Lung (tissue), 16 donors: ENCODE data around the gene POSTN. TPM values are rescaled to one million over a fixed set of nuclear protein-coding genes. Genes with fewer than 3 reads are reported as not detected.

Experiments used
- ATAC-seq: fragments of 200-7000 bp; cut with Tn5 transposase; one replicate; pipeline ENCODE4 v1.9.1; 2020; ENCODE audit warnings: moderate number of reproducible peaks; ENCODE audit not compliant: insufficient read depth, low FRiP score
- DNase-seq, 3 donors: peaks; one replicate each; pipeline ENCODE4 v3.0.0-alpha.2; 2013 to 2017
- H3K27ac ChIP-seq, 2 donors: one replicate each; pipeline ENCODE4 v1.5.1; 2013; ENCODE audit warnings: mild to moderate bottlenecking in 2 of 2, moderate library complexity in 2 of 2, control low read depth in 1 of 2, inconsistent platforms in 1 of 2, low read depth in 1 of 2, low read length in 1 of 2
- H3K27me3 ChIP-seq, 3 donors: one replicate each; pipeline ENCODE4 v1.5.1; 2013; ENCODE audit warnings: low read length in 2 of 3; ENCODE audit not compliant: control insufficient read depth in 3 of 3, insufficient read depth in 3 of 3
- H3K36me3 ChIP-seq, 4 donors: one replicate each; pipeline ENCODE4 v1.5.1; 2013; ENCODE audit warnings: low read length in 4 of 4, mild to moderate bottlenecking in 1 of 4, moderate library complexity in 1 of 4; ENCODE audit not compliant: control insufficient read depth in 4 of 4, insufficient read depth in 4 of 4
- H3K4me1 ChIP-seq, 5 donors: one replicate each; pipeline ENCODE4 v1.5.1; 2013; ENCODE audit warnings: low read length in 5 of 5, mild to moderate bottlenecking in 2 of 5, moderate library complexity in 1 of 5; ENCODE audit not compliant: control insufficient read depth in 5 of 5, insufficient read depth in 5 of 5
- H3K4me3 ChIP-seq: one replicate; pipeline ENCODE4 v1.5.1; 2013; ENCODE audit warnings: mild to moderate bottlenecking, control low read depth, moderate library complexity
- H3K9ac ChIP-seq, 2 donors: one replicate each; pipeline ENCODE4 v1.5.1; 2013; ENCODE audit warnings: low read length in 2 of 2, control low read depth in 1 of 2; ENCODE audit not compliant: insufficient read depth in 1 of 2
- H3K9me3 ChIP-seq, 4 donors: one replicate each; pipeline ENCODE4 v1.5.1; 2013; ENCODE audit warnings: low read length in 3 of 4, mild to moderate bottlenecking in 1 of 4, moderate library complexity in 1 of 4; ENCODE audit not compliant: control insufficient read depth in 4 of 4, insufficient read depth in 3 of 4
- WGBS, 2 donors: extraction: QIAGEN DNeasy Blood & Tissue Kit; methylation state at CpG; one replicate each; pipeline ENCODE4 v1.1.7; 2013; 5-methylcytosine and 5-hydroxymethylcytosine counted together
- long read RNA-seq, 5 donors: transcript quantifications; one replicate each; lab custom pipeline, GENCODE V29; 2026
- polyA plus RNA-seq, 2 donors: library from polyadenylated mRNA; stranded (reverse); fragments of 200-250 nt; gene quantifications; one replicate each; pipeline ENCODE4 v1.2.1, GENCODE V29; 2013
- total RNA-seq, 2 donors: library from RNA; depleted of rRNA in 1 of 2; stranded (reverse); fragments of >200 nt in 1 of 2; gene quantifications; one replicate each; pipeline ENCODE4 v1.2.1, GENCODE V29; 2014 to 2021
- TF ChIP-seq, protein P1 (sequence below): IDR thresholded peaks from 2 replicates; pipeline ENCODE4 v1.5.1; 2012; ENCODE audit warnings: mild to moderate bottlenecking; ENCODE audit errors: control extremely low read depth, extremely low read depth
- donor health status: control.
- donor health status: control.
- donor health status: Bipolar disorder and iron deficiency.
- donor health status: healthy.
- donor health status: DM: yes; HTN: yes; CAD: no.

Gene POSTN, protein sequence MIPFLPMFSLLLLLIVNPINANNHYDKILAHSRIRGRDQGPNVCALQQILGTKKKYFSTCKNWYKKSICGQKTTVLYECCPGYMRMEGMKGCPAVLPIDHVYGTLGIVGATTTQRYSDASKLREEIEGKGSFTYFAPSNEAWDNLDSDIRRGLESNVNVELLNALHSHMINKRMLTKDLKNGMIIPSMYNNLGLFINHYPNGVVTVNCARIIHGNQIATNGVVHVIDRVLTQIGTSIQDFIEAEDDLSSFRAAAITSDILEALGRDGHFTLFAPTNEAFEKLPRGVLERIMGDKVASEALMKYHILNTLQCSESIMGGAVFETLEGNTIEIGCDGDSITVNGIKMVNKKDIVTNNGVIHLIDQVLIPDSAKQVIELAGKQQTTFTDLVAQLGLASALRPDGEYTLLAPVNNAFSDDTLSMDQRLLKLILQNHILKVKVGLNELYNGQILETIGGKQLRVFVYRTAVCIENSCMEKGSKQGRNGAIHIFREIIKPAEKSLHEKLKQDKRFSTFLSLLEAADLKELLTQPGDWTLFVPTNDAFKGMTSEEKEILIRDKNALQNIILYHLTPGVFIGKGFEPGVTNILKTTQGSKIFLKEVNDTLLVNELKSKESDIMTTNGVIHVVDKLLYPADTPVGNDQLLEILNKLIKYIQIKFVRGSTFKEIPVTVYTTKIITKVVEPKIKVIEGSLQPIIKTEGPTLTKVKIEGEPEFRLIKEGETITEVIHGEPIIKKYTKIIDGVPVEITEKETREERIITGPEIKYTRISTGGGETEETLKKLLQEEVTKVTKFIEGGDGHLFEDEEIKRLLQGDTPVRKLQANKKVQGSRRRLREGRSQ
- total RNA-seq (100 to 1,000 TPM in 1 of 2 donors, 10 to 100 TPM in 1; 30.6 to 280 TPM), polyA plus RNA-seq (10 to 100 TPM in 1 of 2 donors, 1 to 10 TPM in 1; 9.3 to 12.8 TPM)
- long read RNA-seq, donor 1, transcript POSTN-203 (23 exons, 3,373 nt) = major isoform, 41 of 179 reads
- long read RNA-seq, donor 1, transcript POSTN-202 (22 exons, 3,196 nt) = minor isoform, 14 of 179 reads
- long read RNA-seq, donor 1, transcript POSTN-209 (21 exons, 3,214 nt) = minor isoform, 5 of 179 reads
- long read RNA-seq, donor 1, transcript POSTN-207 (2 exons, 1,159 nt) = minor isoform, 15 of 179 reads
- long read RNA-seq, donor 1, partial matches to known transcripts = 88 of 179 reads
- long read RNA-seq, donor 1, other reads (novel, unspliced or antisense) = 6 of 179 reads
- long read RNA-seq, donor 2, partial matches to known transcripts = 7 of 21 reads
- long read RNA-seq, donor 2, other reads (novel, unspliced or antisense) = 0 of 21 reads
- long read RNA-seq, donor 3, transcript POSTN-207 (2 exons, 1,159 nt) = major isoform, 5 of 54 reads
- long read RNA-seq, donor 3, transcript POSTN-202 (22 exons, 3,196 nt) = major isoform, 5 of 54 reads
- long read RNA-seq, donor 3, partial matches to known transcripts = 34 of 54 reads
- long read RNA-seq, donor 3, other reads (novel, unspliced or antisense) = 0 of 54 reads
- long read RNA-seq, donor 4, partial matches to known transcripts = 19 of 24 reads
- long read RNA-seq, donor 4, other reads (novel, unspliced or antisense) = 0 of 24 reads
- long read RNA-seq, donor 5, transcript POSTN-202 (22 exons, 3,196 nt) = minor isoform, 10 of 111 reads
- long read RNA-seq, donor 5, transcript POSTN-203 (23 exons, 3,373 nt) = major isoform, 26 of 111 reads
- long read RNA-seq, donor 5, transcript POSTN-207 (2 exons, 1,159 nt) = minor isoform, 19 of 111 reads
- long read RNA-seq, donor 5, partial matches to known transcripts = 53 of 111 reads
- long read RNA-seq, donor 5, other reads (novel, unspliced or antisense) = 0 of 111 reads

DNA sequence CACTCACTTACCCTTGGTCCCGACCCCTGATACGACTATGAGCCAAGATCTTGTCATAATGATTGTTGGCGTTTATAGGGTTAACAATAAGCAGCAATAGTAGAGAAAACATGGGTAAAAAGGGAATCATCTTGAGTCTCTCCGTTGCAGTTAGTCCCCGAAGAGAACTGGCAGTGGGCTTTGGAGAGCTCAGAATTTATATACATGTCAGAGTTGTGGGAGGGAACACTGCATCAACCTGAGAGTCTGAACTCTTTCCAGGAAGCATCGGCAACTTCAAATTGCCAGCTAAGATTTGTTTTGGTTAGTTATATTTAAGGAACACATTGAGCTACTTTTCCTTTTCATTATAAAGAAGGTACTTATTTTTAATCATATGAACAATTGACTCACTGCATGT lies at the start of gene POSTN:
Gene POSTN, minus strand, starts transcription at position 172 of the 400 bp plus-strand sequence. Its CDS starts 42 bp downstream, at position 130.
- Histone ChIP-seq H3K4me3 (no peak within 1 kb of the TSS), H3K27me3 (no peaks in the 10 kb centered on the region), H3K27ac (no peak within 1 kb of the TSS), H3K4me1 (peaks cover 0 to 60% (median 5%) of the 10 kb centered on the region in 5 donors), H3K9ac (peak within 1 kb of the TSS in 1 of 2 donors; percentile 91), H3K36me3 (peaks cover 0 to 3% (median 0%) of the 10 kb centered on the region in 4 donors), H3K9me3 (no peaks in the 10 kb centered on the region)
- ATAC-seq = no peak
- TF ChIP-seq, protein P1, sequence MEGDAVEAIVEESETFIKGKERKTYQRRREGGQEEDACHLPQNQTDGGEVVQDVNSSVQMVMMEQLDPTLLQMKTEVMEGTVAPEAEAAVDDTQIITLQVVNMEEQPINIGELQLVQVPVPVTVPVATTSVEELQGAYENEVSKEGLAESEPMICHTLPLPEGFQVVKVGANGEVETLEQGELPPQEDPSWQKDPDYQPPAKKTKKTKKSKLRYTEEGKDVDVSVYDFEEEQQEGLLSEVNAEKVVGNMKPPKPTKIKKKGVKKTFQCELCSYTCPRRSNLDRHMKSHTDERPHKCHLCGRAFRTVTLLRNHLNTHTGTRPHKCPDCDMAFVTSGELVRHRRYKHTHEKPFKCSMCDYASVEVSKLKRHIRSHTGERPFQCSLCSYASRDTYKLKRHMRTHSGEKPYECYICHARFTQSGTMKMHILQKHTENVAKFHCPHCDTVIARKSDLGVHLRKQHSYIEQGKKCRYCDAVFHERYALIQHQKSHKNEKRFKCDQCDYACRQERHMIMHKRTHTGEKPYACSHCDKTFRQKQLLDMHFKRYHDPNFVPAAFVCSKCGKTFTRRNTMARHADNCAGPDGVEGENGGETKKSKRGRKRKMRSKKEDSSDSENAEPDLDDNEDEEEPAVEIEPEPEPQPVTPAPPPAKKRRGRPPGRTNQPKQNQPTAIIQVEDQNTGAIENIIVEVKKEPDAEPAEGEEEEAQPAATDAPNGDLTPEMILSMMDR = no peak
- DNase-seq = peak; percentile 49 to 91 (median 89)
- 27 to 33% methylated on average over 6 of the region's 6 CpGs for WGBS, 2 donors

DNA sequence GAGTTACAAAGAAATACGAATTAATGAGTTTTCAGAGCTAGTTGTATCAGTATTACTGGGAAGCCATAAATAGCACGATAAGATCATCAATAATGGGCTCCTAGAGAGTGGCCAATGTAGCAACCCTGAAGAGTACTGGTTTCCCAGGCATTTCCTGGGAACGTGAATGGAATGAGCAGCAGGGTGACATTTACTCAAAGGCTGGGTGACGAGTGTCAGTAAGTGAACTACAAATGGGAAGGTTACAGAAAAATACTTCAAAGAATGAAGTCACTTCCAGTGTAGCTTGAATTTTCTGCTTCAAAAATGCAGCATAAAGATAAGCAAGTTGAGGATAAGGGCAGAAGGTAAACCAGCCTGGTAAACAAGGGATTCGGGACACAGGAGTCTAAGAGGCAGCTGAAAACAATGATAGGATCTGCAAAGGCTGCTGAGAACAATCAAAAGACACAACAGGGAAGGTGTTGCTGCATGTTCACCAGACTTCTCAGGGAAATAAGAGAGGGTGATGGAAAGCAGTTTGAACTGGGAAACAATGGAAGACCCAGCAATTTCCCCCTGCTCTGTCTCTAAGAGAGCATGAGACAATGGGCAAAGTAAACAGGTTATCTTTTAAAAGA lies 48.6 kb upstream of the POSTN start:
- Histone ChIP-seq H3K4me3 (no peak overlapping the region), H3K4me1 (peaks cover 0 to 6% (median 0%) of the 10 kb centered on the region in 5 donors), H3K9ac (no peak overlapping the region), H3K27me3 (no peaks in the 10 kb centered on the region), H3K9me3 (no peaks in the 10 kb centered on the region), H3K36me3 (no peaks in the 10 kb centered on the region), H3K27ac (no peak overlapping the region)
- TF ChIP-seq, protein P1 = no peak
- 45 to 48% methylated on average over 5 of the region's 5 CpGs for WGBS, 2 donors
- DNase-seq (no peak), ATAC-seq (no peak)

DNA sequence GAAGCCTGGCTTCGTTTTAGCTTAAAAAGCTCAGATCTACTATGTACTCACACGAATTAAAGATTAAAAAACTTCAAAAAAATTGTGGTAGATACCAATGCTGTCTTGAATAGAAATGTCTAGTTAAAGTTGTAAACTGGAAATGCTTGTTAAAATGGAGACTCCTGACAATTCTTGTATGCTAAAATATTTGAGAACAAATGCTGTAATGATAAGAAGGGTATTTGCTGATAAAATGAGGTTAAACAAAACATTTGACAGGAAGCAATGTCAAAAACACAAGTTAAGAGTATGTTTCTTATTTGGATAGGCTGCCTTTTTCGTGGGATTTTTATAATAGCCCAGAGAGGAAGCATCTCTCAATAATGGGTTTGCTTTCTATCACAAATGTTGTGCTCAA lies 48.0 kb upstream of the POSTN start:
- TF ChIP-seq, protein P1 = no peak
- ATAC-seq (no peak), DNase-seq (no peak)
- Histone ChIP-seq H3K9me3 (no peaks in the 10 kb centered on the region), H3K27me3 (no peaks in the 10 kb centered on the region), H3K4me1 (peaks cover 0 to 6% (median 0%) of the 10 kb centered on the region in 5 donors), H3K9ac (no peak overlapping the region), H3K27ac (no peak overlapping the region), H3K36me3 (no peaks in the 10 kb centered on the region), H3K4me3 (no peak overlapping the region)
- WGBS, 2 donors = 50 to 54% methylated on average over 3 of the region's 3 CpGs
